Thoracic aorta (tissue), 2 donors: ENCODE measurements around the gene ZNF407. TPM values are rescaled to one million over a fixed set of nuclear protein-coding genes. Genes with fewer than 3 reads are reported as not detected.

Experiments
- ATAC-seq: fragments of 150-250 bp; one replicate; pipeline ENCODE4 v1.8.0; 2017; ENCODE audit warnings: low read depth; ENCODE audit not compliant: insufficient number of reproducible peaks, low FRiP score
- DNase-seq: peaks from one replicate; pipeline ENCODE4 v3.0.0-alpha.2; 2020; ENCODE audit warnings: low spot score
- H3K27ac ChIP-seq, 2 donors: fragments of 200-600 bp; sonication (generic); 1 replicate in 1 of 2; 2 replicates in 1 of 2; pipeline ENCODE4 v1.5.1; 2016; ENCODE audit warnings: mild to moderate bottlenecking in 2 of 2, moderate library complexity in 2 of 2
- H3K27me3 ChIP-seq: fragments of 200-600 bp; sonication (generic); replicated peaks from 2 replicates; pipeline ENCODE4 v1.6.0; 2016; ENCODE audit warnings: mild to moderate bottlenecking; ENCODE audit not compliant: insufficient read depth
- H3K36me3 ChIP-seq: fragments of 200-600 bp; sonication (generic); one replicate; pipeline ENCODE4 v1.5.1; 2016
- H3K4me1 ChIP-seq, 2 donors: fragments of 200-600 bp; sonication (generic); 1 replicate in 1 of 2; 2 replicates in 1 of 2; pipeline versions ENCODE4 v1.5.1 to v1.6.0; 2016; ENCODE audit warnings: low read depth in 2 of 2, mild to moderate bottlenecking in 1 of 2; ENCODE audit not compliant: control insufficient read depth in 1 of 2
- H3K4me3 ChIP-seq: fragments of 200-600 bp; sonication (generic); 2 replicates; pipeline ENCODE4 v1.5.1; 2016; ENCODE audit warnings: mild to moderate bottlenecking
- H3K9me3 ChIP-seq: fragments of 200-600 bp; sonication (generic); 2 replicates; pipeline ENCODE4 v1.5.1; 2016
- CTCF ChIP-seq: fragments of 200-600 bp; sonication (generic); IDR thresholded peaks from one replicate; pipeline ENCODE4 v1.5.1; 2019; ENCODE audit warnings: antibody characterized with exemption
- total RNA-seq, 2 donors: library from RNA; depleted of rRNA; stranded (reverse); fragments of >200 nt; gene quantifications; one replicate each; pipeline versions ENCODE4 v1.1.0 to v1.2.3, GENCODE V29; 2016

ZNF407 gene
- total RNA-seq, 2 donors from 2014 or later = 18.7 to 26.7 TPM

DNA sequence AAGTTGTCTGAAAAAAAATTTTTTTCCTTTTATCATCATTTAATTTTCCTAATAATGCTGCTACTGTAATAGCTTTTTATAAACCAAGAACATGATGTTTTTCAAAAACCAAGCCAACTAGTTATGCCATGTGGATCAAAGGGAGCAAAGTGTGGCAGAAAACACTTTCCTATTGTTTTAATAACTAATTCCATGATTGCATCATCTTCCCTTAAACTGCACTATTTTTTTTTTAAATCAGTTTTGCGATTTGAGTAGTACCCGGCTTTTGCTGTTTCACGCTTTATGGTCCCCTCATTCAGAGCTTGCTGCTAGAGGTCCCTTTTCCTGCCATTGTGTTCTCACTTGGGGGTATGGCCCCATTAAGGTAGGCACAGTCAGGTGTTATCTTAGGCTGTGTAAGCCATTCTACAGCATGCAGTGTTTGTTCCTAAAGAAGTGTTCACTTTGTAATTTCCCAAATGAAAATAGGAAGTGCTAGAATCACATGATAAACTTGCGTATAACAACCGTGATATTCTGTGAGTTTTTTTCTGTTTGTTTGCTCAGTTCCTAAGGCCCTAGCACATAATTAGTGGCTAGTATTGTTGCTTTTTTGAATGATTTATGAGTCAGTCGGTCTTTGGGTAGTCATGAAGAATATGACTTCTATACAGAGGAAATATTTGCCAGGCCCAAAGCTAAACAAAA, 385.4 kb downstream of the ZNF407 start:
- Histone ChIP-seq H3K4me3 (no peak overlapping the region), H3K9me3 (no peaks in the 10 kb centered on the region), H3K4me1 (no peaks in the 10 kb centered on the region), H3K36me3 (no peaks in the 10 kb centered on the region), H3K27me3 (no peaks in the 10 kb centered on the region), H3K27ac (peak overlapping the region in 1 of 2 donors; percentile 53)
- ATAC-seq = no peak
- TF ChIP-seq CTCF = no peak
- no peak for DNase-seq

DNA sequence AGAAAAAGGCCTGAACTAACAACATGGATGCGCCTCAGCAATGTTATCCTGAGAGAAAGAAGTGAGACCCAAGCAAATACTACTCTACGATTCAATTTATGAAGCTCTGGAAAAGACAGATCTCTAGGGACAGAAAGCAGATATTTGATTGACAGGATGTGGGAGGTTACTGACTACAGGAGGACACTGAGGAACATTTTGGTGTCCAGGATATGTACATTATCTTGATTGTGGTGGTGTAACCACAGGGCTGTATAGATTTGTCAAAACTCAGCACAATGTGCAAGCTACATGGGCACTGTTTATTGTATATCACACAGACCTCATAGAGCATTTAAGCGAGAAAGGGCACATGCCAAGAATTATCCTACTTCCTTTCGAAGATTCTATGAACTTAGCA, 391.5 kb downstream of the ZNF407 start:
- no peaks in the 10 kb centered on the region for H3K36me3 ChIP-seq
- H3K4me1 ChIP-seq = no peaks in the 10 kb centered on the region
- DNase-seq (no peak), ATAC-seq (no peak)
- no peaks in the 10 kb centered on the region for H3K27me3 ChIP-seq
- H3K4me3 ChIP-seq = no peak overlapping the region
- H3K9me3 ChIP-seq = no peaks in the 10 kb centered on the region
- H3K27ac ChIP-seq = no peak overlapping the region
- TF ChIP-seq CTCF = no peak

GRCh38 chr18:74990563-74991081, 393.0 kb downstream of the ZNF407 start:
- no peak for TF ChIP-seq CTCF
- DNase-seq (no peak), ATAC-seq (no peak)
- Histone ChIP-seq H3K4me1 (no peaks in the 10 kb centered on the region), H3K27ac (no peak overlapping the region), H3K27me3 (no peaks in the 10 kb centered on the region), H3K9me3 (no peaks in the 10 kb centered on the region), H3K36me3 (no peaks in the 10 kb centered on the region), H3K4me3 (no peak overlapping the region)

DNA sequence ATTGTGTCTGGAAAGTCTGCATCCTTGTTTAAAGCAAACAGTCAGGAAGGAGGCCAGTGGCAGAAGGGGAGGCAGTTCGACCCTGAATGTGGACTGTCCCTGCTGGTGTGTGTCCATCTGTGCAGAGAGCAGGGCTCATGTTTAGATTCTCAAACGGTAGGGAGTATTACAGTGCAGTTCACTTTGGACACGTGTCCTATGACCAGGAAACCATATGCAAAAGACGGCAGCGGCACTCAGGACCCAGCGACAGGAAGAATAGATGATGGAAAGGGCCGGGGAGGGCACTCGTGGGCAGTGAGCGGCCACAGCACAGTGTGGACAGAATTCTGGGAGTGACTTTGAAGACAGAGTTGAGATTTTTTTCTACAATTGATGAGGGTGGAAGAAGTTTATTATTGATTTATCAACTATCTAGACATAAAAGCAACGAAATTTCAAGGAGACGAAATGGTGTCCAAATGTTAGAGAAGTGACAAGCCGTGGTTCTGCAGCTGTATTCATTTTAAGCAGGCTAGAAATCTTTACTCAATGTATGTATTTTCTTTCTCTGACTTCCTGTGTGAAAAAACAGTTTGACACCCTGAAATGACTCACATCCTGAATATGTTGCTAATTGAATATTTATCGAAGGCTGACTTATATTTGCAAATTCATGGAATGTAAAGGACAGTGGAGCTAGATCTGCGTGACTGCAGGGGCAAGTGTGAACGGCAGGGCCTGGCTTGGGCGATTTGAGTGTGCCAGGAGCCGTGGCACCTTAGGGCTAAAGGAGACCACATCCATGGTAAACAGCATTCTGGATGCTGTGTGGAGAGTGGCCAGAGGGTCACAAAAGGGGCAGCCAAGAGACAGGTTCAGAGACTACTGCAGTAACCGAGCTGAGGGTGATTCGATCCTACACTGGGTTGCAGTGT, 397.1 kb downstream of the ZNF407 start:
- H3K27me3 ChIP-seq = no peaks in the 10 kb centered on the region
- TF ChIP-seq CTCF = no peak
- no peaks in the 10 kb centered on the region for H3K4me1 ChIP-seq
- H3K4me3 ChIP-seq = peak overlapping the region; percentile 26
- ATAC-seq = no peak
- no peak for DNase-seq
- H3K27ac ChIP-seq = peak overlapping the region in 1 of 2 donors; percentile 39
- no peaks in the 10 kb centered on the region for H3K9me3 ChIP-seq
- no peaks in the 10 kb centered on the region for H3K36me3 ChIP-seq

GRCh38 chr18:74995419-74995736, 397.7 kb downstream of the ZNF407 start:
- no peak overlapping the region for H3K4me3 ChIP-seq
- H3K27ac ChIP-seq = no peak overlapping the region
- no peak for TF ChIP-seq CTCF
- DNase-seq = no peak
- ATAC-seq = no peak
- H3K36me3 ChIP-seq = no peaks in the 10 kb centered on the region
- no peaks in the 10 kb centered on the region for H3K4me1 ChIP-seq
- H3K9me3 ChIP-seq = no peaks in the 10 kb centered on the region
- no peaks in the 10 kb centered on the region for H3K27me3 ChIP-seq
